GM15510 (cell line): Measurements from ENCODE around the gene ZNF24.

ENCODE experiments used
- POLR2A ChIP-seq: IDR thresholded peaks from 3 replicates; pipeline ENCODE4 v1.6.1; 2011; ENCODE audit warnings: borderline replicate concordance; ENCODE audit not compliant: insufficient read length; ENCODE audit errors: extremely low read depth

The ZNF24 gene

DNA sequence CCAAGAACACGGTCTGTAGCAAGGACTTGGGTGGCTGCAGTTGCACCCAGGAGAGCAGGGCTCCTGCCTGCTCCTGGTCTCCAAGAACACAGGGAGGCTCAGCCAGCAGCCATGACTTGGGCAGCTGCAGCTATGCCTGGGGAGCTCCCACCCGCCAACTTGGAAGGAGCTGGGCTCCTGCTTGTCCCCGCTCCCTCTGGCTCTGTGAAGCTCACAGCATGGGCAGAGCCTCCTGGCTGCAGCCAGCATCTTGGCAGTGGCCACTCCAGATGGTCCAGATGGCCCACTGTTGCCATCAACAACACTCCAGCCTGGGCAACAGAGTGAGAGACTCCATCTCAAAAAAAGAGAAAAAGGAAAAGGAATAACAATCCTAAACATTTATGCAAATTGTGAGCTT is 59.4 kb downstream of the ZNF24 start:
- TF ChIP-seq POLR2A = no peak

GRCh38 chr18:35283923-35284794 is 60.1 kb downstream of the ZNF24 start:
- TF ChIP-seq POLR2A = no peak

GRCh38 chr18:35282353-35282752 is 61.9 kb downstream of the ZNF24 start:
- no peak for TF ChIP-seq POLR2A
